Forelimb muscle (tissue), 1 donor: ENCODE data around the gene TTC9B. TPM values are rescaled to one million over a fixed set of nuclear protein-coding genes. Genes with fewer than 3 reads are reported as not detected.
"Not testable (repeated sequence)": the region's sequence is repeated elsewhere in the genome, so short reads cannot be mapped to it uniquely, and the experiment has no call there.

Experiments
- DNase-seq: peaks from one replicate; pipeline ENCODE4 v3.0.0-alpha.2; 2013; ENCODE audit warnings: low read depth
- polyA plus RNA-seq: library from polyadenylated mRNA; unstranded; fragments of 120-200 nt; gene quantifications from one replicate; pipeline ENCODE4 v1.2.1, GENCODE V29; 2013; ENCODE audit not compliant: insufficient read length

TTC9B gene
- polyA plus RNA-seq, 1 donor: 0.10 TPM

- no peak for DNase-seq
These were observed 15.0 kb upstream of the TTC9B start for GRCh38 chr19:40232949-40233810.

DNA sequence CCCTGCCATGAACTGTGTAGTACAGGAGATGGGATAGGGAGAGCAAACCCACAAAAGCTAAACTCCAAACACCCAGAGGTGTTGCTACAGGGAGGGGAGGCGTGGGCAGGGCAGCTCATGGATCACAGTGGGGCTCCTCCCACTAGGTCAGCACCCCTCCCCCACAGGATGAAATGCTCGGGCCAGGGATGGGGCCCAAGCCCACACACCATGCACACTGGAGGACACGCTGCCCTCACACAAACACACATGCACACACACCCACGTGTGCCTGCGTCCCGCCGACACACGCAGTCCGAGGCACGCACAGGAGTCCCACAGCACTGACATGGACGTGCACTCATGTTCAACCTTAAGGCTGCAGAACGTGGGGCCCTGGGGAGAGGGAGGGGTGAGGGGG lies 14.3 kb upstream of the TTC9B start:
- no peak for DNase-seq

DNA sequence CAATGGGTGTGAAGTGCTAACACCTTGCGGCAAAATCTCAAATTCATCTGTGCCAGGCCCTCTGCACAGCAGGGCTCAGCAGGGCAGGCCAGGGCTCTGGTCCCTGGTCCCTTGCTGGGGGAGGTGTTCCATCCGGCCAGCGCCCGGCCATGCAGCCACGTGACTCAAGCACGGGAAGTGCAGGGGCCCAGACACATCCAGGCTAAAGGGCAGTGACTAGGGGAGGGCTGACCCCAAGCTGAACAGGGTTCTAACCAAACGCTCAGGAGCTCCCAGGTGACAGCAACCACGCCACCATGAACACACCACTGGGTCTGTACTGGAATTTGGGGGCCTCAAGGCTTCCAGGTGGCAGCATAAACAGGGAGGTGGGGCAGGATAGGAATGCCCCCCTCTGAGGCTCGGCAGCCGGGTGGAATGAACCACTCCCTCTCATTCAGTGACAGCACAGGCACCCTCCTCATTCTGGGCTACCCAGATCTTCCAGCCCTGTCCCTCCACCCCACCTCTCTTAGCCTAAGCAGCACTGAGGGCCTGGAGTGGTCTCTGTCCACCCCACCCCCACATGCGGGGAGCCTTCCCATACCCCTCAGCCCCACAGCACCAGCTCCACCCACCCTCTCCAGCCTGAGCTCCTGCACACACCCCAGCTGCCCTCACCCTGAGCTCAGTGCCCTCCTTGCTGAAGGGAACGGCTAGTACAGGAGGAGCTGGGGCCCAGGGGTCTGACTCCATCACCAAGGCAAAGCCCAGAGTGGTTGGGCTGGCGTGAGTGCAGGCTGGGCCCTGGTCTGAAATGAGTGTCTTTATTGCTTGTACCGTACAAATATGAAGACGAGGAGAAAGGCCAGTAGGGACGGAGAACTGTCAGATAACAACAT lies 13.6 kb upstream of the TTC9B start:
- no peak for DNase-seq

GRCh38 chr19:40231057-40231456 lies 12.9 kb upstream of the TTC9B start:
- no peak for DNase-seq

DNA sequence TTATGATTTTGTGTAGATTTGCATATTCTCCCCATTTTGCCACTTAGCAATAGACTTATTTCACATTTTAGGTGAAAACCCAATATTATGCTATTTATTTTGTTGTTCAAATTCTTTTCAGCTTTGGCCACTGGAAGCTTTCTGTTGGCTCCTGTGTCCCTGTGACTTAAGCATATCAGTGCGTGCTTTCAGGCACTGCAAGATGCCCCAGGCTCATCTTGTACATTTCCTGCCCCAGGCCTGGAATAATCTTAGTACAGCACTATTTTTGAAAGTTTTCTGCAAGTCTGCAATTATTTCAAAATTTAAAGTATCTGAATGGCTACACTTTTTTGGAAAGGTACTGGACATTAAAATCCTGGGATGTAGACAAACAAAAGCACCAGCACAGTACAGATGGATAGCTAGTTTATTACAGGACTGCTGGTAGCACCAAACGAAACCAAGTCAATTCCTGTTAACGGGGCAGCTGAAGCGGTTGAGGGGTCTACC lies 11.8 kb upstream of the TTC9B start:
- no peak for DNase-seq

GRCh38 chr19:40229484-40229883 lies 11.3 kb upstream of the TTC9B start:
- no peak for DNase-seq

DNA sequence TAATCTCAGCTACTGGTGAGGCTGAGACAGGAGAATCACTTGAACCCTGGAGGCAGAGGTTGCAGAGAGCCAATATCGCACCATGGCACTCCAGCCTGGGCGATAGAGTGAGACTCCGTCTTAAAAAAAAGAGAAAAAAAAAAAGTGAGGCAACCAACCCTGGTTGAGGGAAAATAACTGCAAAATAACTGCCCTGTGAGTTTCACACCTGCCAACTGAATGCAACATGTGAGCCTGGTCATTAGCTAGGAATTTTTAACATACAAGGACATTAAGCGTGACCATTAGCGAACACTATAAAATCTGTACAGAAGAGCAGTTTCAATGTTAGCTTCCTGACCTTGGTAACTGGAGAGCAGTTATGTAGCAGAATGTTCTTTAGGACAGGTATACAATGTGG lies 10.7 kb upstream of the TTC9B start:
- no peak for DNase-seq

DNA sequence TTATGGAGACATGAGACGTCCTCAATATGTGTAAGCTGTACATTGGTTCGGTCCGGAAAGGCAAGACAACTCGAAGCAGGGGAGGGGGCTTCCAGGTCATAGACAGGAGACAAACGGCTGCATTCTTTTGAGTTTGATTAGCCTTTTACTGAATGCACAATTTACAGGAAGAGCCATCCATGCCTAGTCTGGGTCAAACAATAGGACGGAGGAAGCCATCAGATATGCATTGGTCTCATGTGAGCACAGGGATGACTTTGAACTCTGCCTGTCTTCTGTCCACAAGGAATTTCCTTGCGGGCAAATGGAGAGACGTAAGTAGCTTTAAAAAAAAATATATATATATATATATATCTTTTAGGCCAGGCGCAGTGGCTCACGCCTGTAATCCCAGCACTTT lies 10.2 kb upstream of the TTC9B start:
- DNase-seq: no peak

GRCh38 chr19:40225440-40226305 lies 7.5 kb upstream of the TTC9B start:
- no peak for DNase-seq

DNA sequence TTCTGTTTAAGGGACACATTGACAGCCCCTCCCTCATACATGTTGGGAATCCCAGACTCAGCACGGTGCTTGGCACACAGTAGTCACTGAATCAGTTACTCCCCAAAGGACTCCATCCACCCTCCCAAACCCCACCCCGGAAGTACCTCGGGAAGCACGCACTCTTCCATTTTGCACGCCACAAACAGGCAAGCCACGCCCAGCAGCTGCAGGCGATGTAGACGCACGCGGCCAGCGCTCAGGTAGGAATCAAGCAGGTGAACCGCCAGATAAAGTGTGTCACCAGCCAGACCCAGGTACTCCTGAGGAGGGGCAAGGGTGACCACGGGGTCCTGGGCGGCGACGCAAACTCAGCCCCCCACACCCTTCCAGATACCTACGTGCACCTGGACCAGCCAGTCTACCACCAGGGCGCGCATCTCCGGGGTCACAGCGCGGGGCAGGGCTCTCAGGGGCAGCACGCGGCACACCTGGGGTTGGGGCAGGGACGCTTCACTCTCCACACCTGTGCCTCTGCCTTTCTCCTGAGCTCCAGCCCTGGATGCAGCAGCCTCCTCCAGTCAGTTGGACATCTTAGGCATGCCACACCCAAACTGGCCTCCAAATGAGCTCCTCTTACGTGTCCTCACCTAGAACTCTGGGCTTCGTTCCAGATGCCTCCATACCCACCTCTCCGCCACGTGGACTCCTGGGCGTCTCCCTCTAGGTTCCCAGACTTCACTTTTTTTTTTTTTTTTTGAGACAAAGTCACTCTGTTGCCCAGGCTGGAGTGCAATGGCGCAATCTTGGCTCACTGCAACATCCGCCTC lies 6.4 kb upstream of the TTC9B start:
- no peak for DNase-seq

GRCh38 chr19:40223135-40223822 lies 5.1 kb upstream of the TTC9B start:
- no peak for DNase-seq

GRCh38 chr19:40221858-40222619 lies 3.9 kb upstream of the TTC9B start:
- DNase-seq: peak; percentile 62

DNA sequence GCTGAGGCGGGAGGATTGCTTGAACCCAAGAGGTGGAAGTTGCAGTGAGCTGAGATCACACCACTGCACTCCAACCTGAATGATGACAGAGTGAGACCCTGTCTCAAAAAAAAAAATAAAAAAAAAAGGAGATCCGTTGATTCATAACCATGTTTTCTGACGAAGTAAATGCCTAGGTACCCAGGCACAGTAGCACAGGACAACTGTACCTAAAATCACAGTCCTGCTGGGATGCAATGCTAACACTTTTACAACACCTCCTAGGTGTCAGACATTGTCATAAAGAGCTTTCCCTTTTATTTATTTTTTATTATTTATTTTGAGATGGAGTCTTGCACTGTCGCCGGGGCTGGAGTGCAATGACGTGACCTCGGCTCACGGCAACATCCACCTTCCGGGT lies 2.5 kb upstream of the TTC9B start:
- no peak for DNase-seq

GRCh38 chr19:40219721-40220276 lies 1.6 kb upstream of the TTC9B start:
- DNase-seq: no peak

DNA sequence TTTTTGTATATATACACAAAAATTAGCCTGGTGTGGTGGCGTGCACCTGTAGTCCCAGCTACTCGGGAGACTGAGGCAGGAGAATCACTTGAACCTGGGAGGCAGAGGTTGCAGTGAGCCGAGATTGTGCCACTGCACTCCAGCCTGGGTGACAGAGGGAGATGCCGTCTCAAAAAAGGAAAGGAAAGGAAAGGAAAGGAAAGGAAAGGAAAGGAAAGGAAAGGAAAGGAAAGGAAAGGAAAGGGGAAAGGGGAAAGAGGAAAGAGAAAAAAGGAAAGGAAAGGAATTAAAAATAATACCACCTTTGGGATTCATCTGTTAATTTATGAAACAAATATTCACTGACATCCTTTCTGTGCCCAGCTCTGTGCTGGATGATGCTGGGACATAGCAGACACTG lies 845 bp upstream of the TTC9B start:
- not testable (repeated sequence) for DNase-seq

DNA sequence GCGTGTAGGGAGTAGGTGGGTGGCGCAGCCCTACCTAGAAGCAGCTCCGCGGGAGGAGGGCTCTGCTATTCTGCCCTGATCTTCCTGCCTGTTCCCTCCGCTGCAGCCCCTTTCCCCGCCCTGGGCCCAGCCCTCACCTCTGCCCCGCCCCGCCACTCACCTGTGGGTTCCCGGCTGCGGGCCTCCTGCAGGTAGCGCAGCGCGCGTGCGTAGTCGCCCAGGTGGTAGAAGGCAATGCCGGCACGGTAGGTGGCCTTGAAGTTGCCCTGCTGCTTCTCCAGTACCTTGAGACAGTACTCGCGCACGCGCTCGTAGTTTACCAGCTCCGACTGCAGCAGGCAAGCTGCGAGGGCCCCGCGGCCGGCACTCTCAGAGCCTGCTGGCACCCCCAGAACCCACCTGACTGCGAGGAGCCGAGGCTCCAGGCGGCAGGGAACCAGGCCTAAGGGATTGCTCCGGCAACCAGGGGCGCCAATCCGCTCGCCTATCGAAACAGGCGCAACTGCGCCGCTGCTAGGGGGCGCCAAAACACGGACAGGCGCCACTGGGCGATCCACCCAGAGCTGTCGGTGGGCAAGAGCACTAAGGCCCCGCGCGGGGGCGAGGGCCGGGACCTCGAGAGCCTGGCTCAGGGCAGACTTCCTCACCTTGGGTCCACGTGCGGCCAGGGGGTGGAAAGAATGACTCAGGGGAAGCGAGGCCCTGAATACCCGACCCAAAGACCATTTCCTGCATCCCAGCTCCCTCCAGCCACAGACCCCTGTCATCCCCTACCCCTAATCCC lies 965 bp downstream of the TTC9B start:
- DNase-seq: no peak

DNA sequence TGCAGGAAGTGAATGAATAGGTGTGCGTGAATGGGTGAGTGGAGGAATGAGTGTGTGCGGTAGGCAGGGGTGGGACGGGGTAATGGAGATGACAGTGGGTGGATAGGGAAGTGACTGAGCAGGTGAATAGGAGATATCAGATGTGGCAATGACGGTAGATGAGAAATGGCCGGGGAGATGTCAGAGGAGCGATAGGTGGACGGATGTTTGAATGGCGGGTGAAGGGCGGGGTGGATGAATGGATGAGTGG lies 1.5 kb downstream of the TTC9B start:
- DNase-seq: no peak

DNA sequence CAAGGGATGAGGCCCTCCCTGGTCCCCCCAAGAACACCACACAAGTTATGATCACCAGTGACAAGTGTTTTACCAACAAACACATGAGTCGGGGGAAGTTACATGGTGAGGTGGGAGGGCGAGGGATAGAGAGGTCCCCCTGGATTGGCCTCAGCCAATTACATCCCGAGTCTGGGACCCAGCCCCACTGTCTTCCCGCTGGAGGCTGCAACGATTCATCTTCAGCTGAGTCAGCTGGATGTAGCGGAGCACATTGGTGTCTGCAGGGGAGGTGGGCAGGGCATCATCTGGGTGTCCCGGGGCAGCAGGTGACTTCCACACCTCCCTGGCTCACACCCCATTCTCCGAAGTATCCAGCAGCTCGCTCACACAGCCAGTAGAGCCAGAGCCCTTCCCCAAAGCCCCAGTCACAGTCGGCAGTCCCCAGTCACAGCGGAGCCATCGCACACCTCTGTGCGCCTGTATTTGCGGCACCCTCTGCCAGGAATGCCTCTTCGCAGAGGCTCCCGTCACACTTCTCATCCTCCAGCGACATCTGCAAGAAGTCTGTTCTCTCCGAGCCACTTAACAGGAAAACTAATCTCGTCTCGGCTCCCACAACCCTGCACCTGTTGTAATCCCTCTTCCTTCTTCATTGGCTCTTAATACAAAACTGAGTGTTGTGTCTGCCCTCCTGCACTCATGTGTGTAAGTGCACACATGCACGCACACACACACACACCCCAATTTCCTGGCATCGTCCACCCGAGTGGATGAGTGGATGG lies 2.0 kb downstream of the TTC9B start:
- DNase-seq: no peak
